Adrenal gland (tissue), 12 donors: ENCODE measurements around the gene SLC9A6. TPM values are rescaled to one million over a fixed set of nuclear protein-coding genes. Genes with fewer than 3 reads are reported as not detected.

Experiments used
- DNase-seq, 7 donors: peaks; one replicate each; pipeline ENCODE4 v3.0.0-alpha.2; 2019 to 2020
- H3K27ac ChIP-seq, 5 donors: fragments of 200-600 bp; sonication (generic) in 4 of 5; 1 replicate in 3 of 5; 2 replicates in 2 of 5; pipeline versions ENCODE4 v1.5.1 to v1.8.0; 2016 to 2020; ENCODE audit warnings: mild to moderate bottlenecking in 1 of 5
- H3K27me3 ChIP-seq: fragments of 200-600 bp; 2 replicates; pipeline ENCODE4 v1.8.0; 2021
- H3K36me3 ChIP-seq, 2 donors: fragments of 200-600 bp; replicated peaks in 1 of 2; 1 replicate in 1 of 2; 2 replicates in 1 of 2; pipeline versions ENCODE4 v1.5.1 to v1.8.0; 2018 to 2022
- H3K4me1 ChIP-seq, 2 donors: fragments of 200-600 bp; replicated peaks in 1 of 2; 1 replicate in 1 of 2; 2 replicates in 1 of 2; pipeline versions ENCODE4 v1.5.1 to v1.8.0; 2018 to 2021
- H3K4me3 ChIP-seq, 4 donors: fragments of 200-600 bp; sonication (generic) in 3 of 4; one replicate each; pipeline ENCODE4 v1.5.1; 2016 to 2018
- H3K9me3 ChIP-seq, 3 donors: fragments of 200-600 bp; sonication (generic) in 1 of 3; replicated peaks in 1 of 3; 1 replicate in 2 of 3; 2 replicates in 1 of 3; pipeline versions ENCODE4 v1.5.1 to v1.8.0; 2016 to 2021
- CTCF ChIP-seq, 6 experiments: fragments of 450-650 bp in 4 of 6; fragments of 200-600 bp in 2 of 6; sonication (generic) in 1 of 6; IDR thresholded peaks; 1 replicate in 5 of 6; 2 replicates in 1 of 6; pipeline versions ENCODE4 v1.5.1 to v1.8.0; 2016 to 2021; ENCODE audit warnings: antibody characterized with exemption in 6 of 6, mild to moderate bottlenecking in 2 of 6, moderate library complexity in 1 of 6
- POLR2A ChIP-seq, 2 donors: fragments of 450-650 bp; IDR thresholded peaks; one replicate each; pipeline ENCODE4 v1.6.1; 2017; ENCODE audit warnings: antibody characterized with exemption in 2 of 2, mild to moderate bottlenecking in 2 of 2, moderate library complexity in 1 of 2
- whole genome bisulfite sequencing, 4 donors: extraction: QIAGEN DNeasy Blood & Tissue Kit in 2 of 4; methylation state at CpG; one replicate each; pipeline versions ENCODE4 v1.1.5 to v1.1.7; 2013 to 2017; 5-methylcytosine and 5-hydroxymethylcytosine counted together
- intact Hi-C, 2 donors: fragments of 100-400 bp; cut with DNase I; formaldehyde crosslinking; loops; one replicate each; pipeline versions ENCODE4 v1.14.1 to v1.15.0; 2022 to 2023
- polyA plus RNA-seq, 3 donors: library from polyadenylated mRNA; stranded (reverse); fragments of 200-250 nt in 2 of 3; fragments of 350-450 nt in 1 of 3; fragmentation: Illumina TruSeq in 1 of 3; extraction: RNeasy Lipid Tissue Mini Kit (QIAGEN cat#74804) in 1 of 3; gene quantifications; one replicate each; pipeline ENCODE4 v1.2.3, GENCODE V29; 2013 to 2014
- total RNA-seq, 9 donors: library from RNA; depleted of rRNA in 4 of 9; stranded (reverse); fragments of >200 nt in 4 of 9; fragments of 120-200 nt in 1 of 9; fragmentation: NEBNext Ultra II Directional in 1 of 9; extraction: Animal tissue kit (Norgen Biotek cat#: 25700) in 1 of 9; gene quantifications; one replicate each; pipeline versions ENCODE4 v1.1.0 to v1.2.4, GENCODE V29; 2013 to 2023
- donor health status: healthy with polysubstance abuse.
- donor health status: Bipolar disorder and iron deficiency.
- donor health status: DM: yes; HTN: yes; CAD: no.
- donor health status: DM: no; HTN: no; CAD: no.
- donor health status: DM: no; HTN: no; CAD: no.
- donor health status: DM: yes; HTN: yes; CAD: no.

The SLC9A6 gene
- total and polyA plus RNA-seq, 12 donors, result 10.0 to 36.2 (median 16.3) TPM

- H3K4me1 ChIP-seq, result no peaks in the 10 kb centered on the region
- H3K27me3 ChIP-seq, result peaks cover 4% of the 10 kb centered on the region
- DNase-seq, result no peak
- TF ChIP-seq CTCF (IDR thresholded peaks at IDR 0.05), result no peak
- no peak for TF ChIP-seq POLR2A (IDR thresholded peaks at IDR 0.05)
- H3K27ac ChIP-seq, result no peak overlapping the region
- 75 to 91% (median 82%) methylated on average over 5 to 7 of the region's 7 CpGs for WGBS, 4 donors
- no peaks in the 10 kb centered on the region for H3K36me3 ChIP-seq
- H3K9me3 ChIP-seq, result no peaks in the 10 kb centered on the region
- H3K4me3 ChIP-seq, result no peak overlapping the region
- intact Hi-C loops, result no loop called here
Observed at GRCh38 chrX:136039968-136040367, 54.7 kb downstream of the SLC9A6 start.

GRCh38 chrX:136041254-136041812 is 56.1 kb downstream of the SLC9A6 start:
- Histone ChIP-seq H3K4me1 (no peaks in the 10 kb centered on the region), H3K4me3 (no peak overlapping the region), H3K9me3 (no peaks in the 10 kb centered on the region), H3K27ac (no peak overlapping the region), H3K36me3 (no peaks in the 10 kb centered on the region), H3K27me3 (peaks cover 4% of the 10 kb centered on the region)
- no peak for DNase-seq
- WGBS, 4 donors, result 67 to 99% (median 86%) methylated on average over 6 to 7 of the region's 7 CpGs
- TF ChIP-seq POLR2A (IDR thresholded peaks at IDR 0.05) (no peak), CTCF (IDR thresholded peaks at IDR 0.05) (no peak)
- intact Hi-C loops, result no loop called here

GRCh38 chrX:136045008-136045407 is 59.8 kb downstream of the SLC9A6 start:
- Histone ChIP-seq H3K27ac (no peak overlapping the region), H3K4me3 (no peak overlapping the region), H3K9me3 (no peaks in the 10 kb centered on the region), H3K27me3 (peaks cover 4% of the 10 kb centered on the region), H3K4me1 (no peaks in the 10 kb centered on the region), H3K36me3 (no peaks in the 10 kb centered on the region)
- DNase-seq, result no peak
- TF ChIP-seq POLR2A (IDR thresholded peaks at IDR 0.05) (no peak), CTCF (IDR thresholded peaks at IDR 0.05) (no peak)
- 70 to 88% (median 78%) methylated on average over 5 of the region's 5 CpGs for WGBS, 4 donors
- intact Hi-C loops, result no loop called here

- H3K27ac ChIP-seq, result no peak overlapping the region
- intact Hi-C loops, result no loop called here
- no peaks in the 10 kb centered on the region for H3K36me3 ChIP-seq
- no peaks in the 10 kb centered on the region for H3K9me3 ChIP-seq
- WGBS, 4 donors, result 67 to 79% (median 72%) methylated on average over 13 of the region's 13 CpGs
- no peak for TF ChIP-seq CTCF (IDR thresholded peaks at IDR 0.05)
- TF ChIP-seq POLR2A (IDR thresholded peaks at IDR 0.05), result no peak
- no peak for DNase-seq
- no peaks in the 10 kb centered on the region for H3K4me1 ChIP-seq
- H3K4me3 ChIP-seq, result no peak overlapping the region
- H3K27me3 ChIP-seq, result no peaks in the 10 kb centered on the region
Observed at GRCh38 chrX:136046295-136047015, 61.2 kb downstream of the SLC9A6 start.
